Loucy (cell line): ENCODE data around the gene TMEM201.

Source experiments
- EZH2phosphoT487 ChIP-seq: fragments of 200-600 bp; IDR thresholded peaks from 2 replicates; pipeline ENCODE4 v1.6.1; 2018; ENCODE audit warnings: antibody characterized with exemption, mild to moderate bottlenecking, moderate library complexity, borderline replicate concordance
- TF ChIP-seq, protein P1 (sequence below): fragments of 200-600 bp; sonication (generic); conservative IDR thresholded peaks from 2 replicates; pipeline ENCODE4 v1.5.1; 2014; ENCODE audit warnings: mild to moderate bottlenecking, antibody characterized with exemption, low read length

DNA sequence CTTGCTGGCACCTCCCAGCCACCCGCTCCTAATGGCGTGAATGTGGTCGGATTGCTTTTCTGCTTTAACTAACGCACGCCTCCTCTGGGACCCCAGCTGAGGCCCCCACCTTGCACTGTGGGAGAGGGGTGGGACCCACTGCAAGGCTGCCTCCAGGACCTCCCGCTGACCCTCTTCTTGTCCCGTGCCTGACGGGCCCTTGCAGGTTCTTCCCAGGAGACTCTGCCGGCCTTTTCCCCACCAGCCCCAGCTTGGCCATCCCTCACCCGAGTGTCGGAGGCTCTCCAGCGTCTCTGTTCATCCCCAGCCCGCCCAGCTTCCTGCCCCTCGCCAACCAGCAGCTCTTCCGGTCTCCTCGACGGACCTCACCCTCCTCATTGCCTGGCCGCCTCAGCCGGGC, 18.6 kb downstream of the TMEM201 start:
- no peak for TF ChIP-seq EZH2phosphoT487
- TF ChIP-seq, protein P1, sequence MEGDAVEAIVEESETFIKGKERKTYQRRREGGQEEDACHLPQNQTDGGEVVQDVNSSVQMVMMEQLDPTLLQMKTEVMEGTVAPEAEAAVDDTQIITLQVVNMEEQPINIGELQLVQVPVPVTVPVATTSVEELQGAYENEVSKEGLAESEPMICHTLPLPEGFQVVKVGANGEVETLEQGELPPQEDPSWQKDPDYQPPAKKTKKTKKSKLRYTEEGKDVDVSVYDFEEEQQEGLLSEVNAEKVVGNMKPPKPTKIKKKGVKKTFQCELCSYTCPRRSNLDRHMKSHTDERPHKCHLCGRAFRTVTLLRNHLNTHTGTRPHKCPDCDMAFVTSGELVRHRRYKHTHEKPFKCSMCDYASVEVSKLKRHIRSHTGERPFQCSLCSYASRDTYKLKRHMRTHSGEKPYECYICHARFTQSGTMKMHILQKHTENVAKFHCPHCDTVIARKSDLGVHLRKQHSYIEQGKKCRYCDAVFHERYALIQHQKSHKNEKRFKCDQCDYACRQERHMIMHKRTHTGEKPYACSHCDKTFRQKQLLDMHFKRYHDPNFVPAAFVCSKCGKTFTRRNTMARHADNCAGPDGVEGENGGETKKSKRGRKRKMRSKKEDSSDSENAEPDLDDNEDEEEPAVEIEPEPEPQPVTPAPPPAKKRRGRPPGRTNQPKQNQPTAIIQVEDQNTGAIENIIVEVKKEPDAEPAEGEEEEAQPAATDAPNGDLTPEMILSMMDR = no peak
